ENCODE measurements around the gene CDH11. TPM values are rescaled to one million over a fixed set of nuclear protein-coding genes. Genes with fewer than 3 reads are reported as not detected.

CDH11 gene
- total RNA-seq, 1 donor from 2014 or later = 45.2 TPM

GRCh38 chr16:65041667-65042066 lies 80.2 kb downstream of the CDH11 start:
- H3K4me3 ChIP-seq = no peak overlapping the region
- TF ChIP-seq POLR2A (IDR thresholded peaks at IDR 0.05) = no peak
- TF ChIP-seq, protein P1, sequence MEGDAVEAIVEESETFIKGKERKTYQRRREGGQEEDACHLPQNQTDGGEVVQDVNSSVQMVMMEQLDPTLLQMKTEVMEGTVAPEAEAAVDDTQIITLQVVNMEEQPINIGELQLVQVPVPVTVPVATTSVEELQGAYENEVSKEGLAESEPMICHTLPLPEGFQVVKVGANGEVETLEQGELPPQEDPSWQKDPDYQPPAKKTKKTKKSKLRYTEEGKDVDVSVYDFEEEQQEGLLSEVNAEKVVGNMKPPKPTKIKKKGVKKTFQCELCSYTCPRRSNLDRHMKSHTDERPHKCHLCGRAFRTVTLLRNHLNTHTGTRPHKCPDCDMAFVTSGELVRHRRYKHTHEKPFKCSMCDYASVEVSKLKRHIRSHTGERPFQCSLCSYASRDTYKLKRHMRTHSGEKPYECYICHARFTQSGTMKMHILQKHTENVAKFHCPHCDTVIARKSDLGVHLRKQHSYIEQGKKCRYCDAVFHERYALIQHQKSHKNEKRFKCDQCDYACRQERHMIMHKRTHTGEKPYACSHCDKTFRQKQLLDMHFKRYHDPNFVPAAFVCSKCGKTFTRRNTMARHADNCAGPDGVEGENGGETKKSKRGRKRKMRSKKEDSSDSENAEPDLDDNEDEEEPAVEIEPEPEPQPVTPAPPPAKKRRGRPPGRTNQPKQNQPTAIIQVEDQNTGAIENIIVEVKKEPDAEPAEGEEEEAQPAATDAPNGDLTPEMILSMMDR (IDR thresholded peaks at IDR 0.05) = no peak
- no peaks in the 10 kb centered on the region for H3K9me3 ChIP-seq
- intact Hi-C loops (cut with DNase I) = no loop called here
- no peaks in the 10 kb centered on the region for H3K36me3 ChIP-seq
- no peaks in the 10 kb centered on the region for H3K27me3 ChIP-seq
- no peak overlapping the region for H3K27ac ChIP-seq
- no peak for DNase-seq (ENCODE audit: extremely low spot score in 2 of 2)
- H3K4me1 ChIP-seq = peaks cover 9% of the 10 kb centered on the region

DNA sequence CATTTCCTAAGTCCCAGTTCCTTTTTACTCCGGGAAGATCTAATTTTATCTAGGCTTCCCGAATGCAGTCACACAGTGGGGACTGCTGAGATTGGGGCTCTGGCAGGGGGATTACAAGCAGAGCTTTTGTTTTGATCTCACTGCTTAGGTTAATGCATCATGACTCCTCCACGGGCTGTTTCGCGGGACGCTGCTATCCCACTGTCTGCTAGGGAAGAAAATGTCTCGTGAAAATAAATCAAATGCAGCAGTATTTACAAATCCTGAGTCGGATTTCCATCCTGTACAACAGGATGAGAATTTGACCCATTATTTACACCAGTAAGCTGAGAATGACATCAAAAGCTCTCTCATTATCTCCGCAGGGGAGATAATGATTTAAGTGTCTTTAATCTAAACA lies 83.8 kb downstream of the CDH11 start:
- Histone ChIP-seq H3K4me1 (peaks cover 9% of the 10 kb centered on the region), H3K36me3 (no peaks in the 10 kb centered on the region), H3K27ac (no peak overlapping the region), H3K9me3 (no peaks in the 10 kb centered on the region), H3K4me3 (peak overlapping the region in 1 of 2 donors; percentile 13), H3K27me3 (no peaks in the 10 kb centered on the region)
- no peak for DNase-seq (ENCODE audit: extremely low spot score in 2 of 2)
- TF ChIP-seq POLR2A (IDR thresholded peaks at IDR 0.05) = no peak
- TF ChIP-seq, protein P1 (IDR thresholded peaks at IDR 0.05) = no peak
- no peak for TF ChIP-seq POLR2AphosphoS5 (IDR thresholded peaks at IDR 0.05; ENCODE audit: insufficient read depth in 1 of 2, low read depth in 1 of 2)
- intact Hi-C loops (cut with DNase I) = no loop called here

DNA sequence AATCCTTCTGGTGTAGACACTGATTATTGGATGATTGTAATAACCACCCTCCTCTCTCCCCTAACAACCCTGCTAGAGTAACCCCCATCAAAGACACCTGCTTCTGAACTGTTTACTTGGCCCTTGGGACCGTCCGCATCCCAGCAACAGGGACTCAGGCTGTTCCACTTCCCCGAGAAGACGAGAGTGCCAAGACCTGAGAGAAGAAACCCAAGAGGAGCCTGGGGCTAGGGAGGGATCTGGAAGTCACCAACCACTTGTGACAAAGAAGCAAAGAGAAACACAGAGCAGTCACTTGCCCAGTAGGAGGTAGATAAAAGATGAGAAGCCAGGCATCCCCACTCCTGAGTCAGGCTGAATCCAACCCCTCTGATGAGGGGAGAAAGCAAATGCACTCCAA lies 84.3 kb downstream of the CDH11 start:
- H3K4me3 ChIP-seq = no peak overlapping the region
- no peaks in the 10 kb centered on the region for H3K27me3 ChIP-seq
- intact Hi-C loops (cut with DNase I) = no loop called here
- TF ChIP-seq POLR2A (IDR thresholded peaks at IDR 0.05) = no peak
- TF ChIP-seq POLR2AphosphoS5 (IDR thresholded peaks at IDR 0.05; ENCODE audit: insufficient read depth in 1 of 2, low read depth in 1 of 2) = no peak
- TF ChIP-seq, protein P1 (IDR thresholded peaks at IDR 0.05) = no peak
- H3K27ac ChIP-seq = no peak overlapping the region
- H3K4me1 ChIP-seq = peaks cover 9% of the 10 kb centered on the region
- DNase-seq (ENCODE audit: extremely low spot score in 2 of 2) = no peak
- no peaks in the 10 kb centered on the region for H3K9me3 ChIP-seq
- no peaks in the 10 kb centered on the region for H3K36me3 ChIP-seq

DNA sequence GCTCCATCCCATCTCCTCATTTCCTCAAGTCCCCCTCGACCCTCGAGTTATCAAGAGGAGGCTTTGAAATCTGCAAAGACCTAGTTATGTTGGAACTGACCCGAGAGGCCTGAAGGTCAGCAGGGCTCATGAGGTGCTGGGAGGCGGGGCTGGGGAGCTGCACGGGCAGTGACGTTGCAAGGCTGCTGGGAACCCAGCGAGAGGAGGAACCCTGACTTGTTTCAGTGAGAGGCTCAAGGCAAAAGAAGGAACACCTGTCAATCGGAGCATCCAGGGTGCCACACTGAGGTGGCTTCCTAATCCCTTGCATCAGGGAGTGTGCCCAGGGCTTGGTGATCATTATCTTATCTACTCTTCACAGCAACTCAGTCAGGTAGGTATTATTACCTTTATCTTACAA lies 86.9 kb downstream of the CDH11 start:
- Histone ChIP-seq H3K27ac (no peak overlapping the region), H3K36me3 (no peaks in the 10 kb centered on the region), H3K27me3 (no peaks in the 10 kb centered on the region), H3K4me3 (no peak overlapping the region), H3K4me1 (peaks cover 9% of the 10 kb centered on the region), H3K9me3 (no peaks in the 10 kb centered on the region)
- intact Hi-C loops (cut with DNase I) = no loop called here
- DNase-seq (ENCODE audit: extremely low spot score in 2 of 2) = no peak
- TF ChIP-seq POLR2A (IDR thresholded peaks at IDR 0.05) (no peak), POLR2AphosphoS5 (IDR thresholded peaks at IDR 0.05; ENCODE audit: insufficient read depth in 1 of 2, low read depth in 1 of 2) (no peak)
- TF ChIP-seq, protein P1 (IDR thresholded peaks at IDR 0.05) = no peak

DNA sequence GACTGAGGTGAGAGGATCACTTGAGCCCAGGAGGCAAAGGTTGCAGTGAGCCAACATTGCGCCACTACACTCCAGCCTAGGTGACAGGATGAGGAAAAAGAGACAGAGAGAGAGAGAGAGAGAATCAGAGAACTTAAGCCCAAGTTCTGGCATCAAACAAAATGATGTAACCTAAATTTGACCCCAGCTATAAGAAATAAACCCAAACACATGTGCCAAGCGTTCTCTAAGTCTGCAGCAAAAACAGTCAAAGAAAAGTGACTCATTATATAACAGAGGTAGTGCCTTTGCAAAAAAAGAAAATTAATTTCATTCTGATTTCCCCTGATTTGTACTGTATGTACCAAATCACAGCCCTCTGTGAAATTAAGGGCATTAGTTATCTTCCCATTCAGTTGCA lies 89.5 kb downstream of the CDH11 start:
- no peaks in the 10 kb centered on the region for H3K27me3 ChIP-seq
- no peak overlapping the region for H3K4me3 ChIP-seq
- no peaks in the 10 kb centered on the region for H3K36me3 ChIP-seq
- DNase-seq (ENCODE audit: extremely low spot score in 2 of 2) = no peak
- peaks cover 7% of the 10 kb centered on the region for H3K4me1 ChIP-seq
- intact Hi-C loops (cut with DNase I) = no loop called here
- no peak overlapping the region for H3K27ac ChIP-seq
- TF ChIP-seq, protein P1 (IDR thresholded peaks at IDR 0.05) = no peak
- TF ChIP-seq POLR2AphosphoS5 (IDR thresholded peaks at IDR 0.05; ENCODE audit: insufficient read depth in 1 of 2, low read depth in 1 of 2) = no peak
- no peak for TF ChIP-seq POLR2A (IDR thresholded peaks at IDR 0.05)
- H3K9me3 ChIP-seq = no peaks in the 10 kb centered on the region

Data from vagina (tissue), 2 donors.